HPDE6-E6E7 (cell line): Measurements from ENCODE around the gene NOC4L.

Source experiments
- DNase-seq: peaks from one replicate; pipeline ENCODE4 v3.0.0; 2011; ENCODE audit warnings: missing footprints; ENCODE audit errors: extremely low spot score

The NOC4L gene

DNA sequence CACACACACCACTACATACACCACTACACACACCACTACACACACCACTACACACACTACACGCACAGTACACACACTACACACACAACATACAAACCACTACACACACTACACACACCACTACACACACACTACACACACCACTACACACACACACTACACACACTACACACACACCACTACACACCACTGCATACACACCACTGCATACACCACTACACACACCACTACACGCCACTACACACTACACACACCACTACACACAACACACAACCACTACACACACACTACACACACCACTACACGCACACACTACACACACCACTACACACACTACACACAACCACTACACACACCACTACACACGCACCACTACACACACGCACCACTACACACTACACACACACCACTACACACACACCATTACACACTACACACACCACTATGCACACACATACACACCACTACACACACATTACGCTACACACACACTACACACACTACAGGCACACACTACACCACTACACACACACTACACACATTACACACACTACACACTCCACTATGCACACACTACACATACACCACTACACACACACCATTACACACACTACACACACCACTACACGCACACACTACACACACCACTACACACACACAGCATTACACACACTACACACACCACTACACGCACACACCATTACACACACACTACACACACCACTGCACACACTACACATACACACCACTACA lies 12.5 kb downstream of the NOC4L start:
- DNase-seq, result no peak

DNA sequence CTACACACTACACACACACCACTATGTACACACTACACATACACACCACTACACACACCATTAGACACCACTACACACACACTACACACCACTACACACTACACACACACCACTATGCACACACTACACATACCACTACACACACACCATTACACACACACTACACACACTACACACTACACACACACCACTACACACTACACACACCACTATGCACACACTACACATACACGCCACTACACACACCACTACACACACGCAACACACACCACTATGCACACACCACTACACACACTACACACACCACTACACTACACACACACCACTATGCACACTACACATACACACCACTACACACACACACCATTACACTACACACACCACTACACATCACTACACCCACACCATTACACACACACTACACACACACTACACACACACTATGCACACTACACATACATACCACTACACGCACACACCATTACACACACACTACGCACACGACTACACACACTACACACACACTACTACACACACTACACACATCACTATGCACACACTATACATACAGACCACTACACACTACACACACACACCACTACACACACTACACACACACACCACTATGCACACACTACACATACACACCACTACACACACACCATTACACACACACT lies 13.6 kb downstream of the NOC4L start:
- no peak for DNase-seq

DNA sequence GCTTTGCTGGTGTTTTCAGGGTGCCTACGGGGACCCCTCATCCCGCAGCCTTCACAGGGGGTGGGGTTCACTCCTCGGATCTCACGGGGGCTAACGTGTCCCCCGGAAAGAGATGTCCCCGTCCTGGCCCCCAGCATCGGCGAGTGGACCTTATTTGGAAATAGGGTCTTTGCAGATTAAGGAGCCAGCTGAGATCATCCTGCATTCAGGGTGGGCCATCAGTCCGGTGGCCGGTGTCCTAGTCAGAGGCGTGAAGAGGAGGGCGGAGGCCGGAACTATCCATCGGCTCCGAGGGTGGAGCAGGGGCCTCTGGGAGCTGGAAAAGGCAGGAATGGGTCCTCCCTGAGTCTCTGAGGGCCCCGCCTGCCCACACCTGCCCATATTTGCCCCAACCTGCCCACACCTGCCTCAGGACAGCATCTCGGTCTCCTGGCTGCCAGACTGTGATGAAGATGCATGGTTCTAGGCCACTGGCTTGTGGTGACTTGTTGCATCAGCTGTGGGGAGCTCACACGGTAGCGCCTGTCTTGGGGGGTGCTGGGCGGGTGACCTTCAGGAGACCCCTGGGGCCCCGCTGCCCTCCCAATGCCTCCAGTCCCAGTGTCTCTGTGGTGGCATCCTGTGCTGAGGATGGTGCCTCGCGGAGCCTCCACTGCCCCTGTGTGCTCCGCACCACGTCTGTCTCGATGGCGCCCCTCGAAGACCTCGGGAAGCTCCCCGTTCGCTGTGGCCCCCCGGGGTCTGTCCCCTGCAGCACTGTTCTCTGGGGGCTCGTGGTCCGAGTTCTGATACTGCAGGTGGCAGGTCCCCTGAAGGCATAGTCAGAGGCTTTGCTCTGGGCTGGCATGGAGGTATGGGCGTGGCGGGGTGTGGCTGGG lies 14.7 kb downstream of the NOC4L start:
- DNase-seq, result no peak

DNA sequence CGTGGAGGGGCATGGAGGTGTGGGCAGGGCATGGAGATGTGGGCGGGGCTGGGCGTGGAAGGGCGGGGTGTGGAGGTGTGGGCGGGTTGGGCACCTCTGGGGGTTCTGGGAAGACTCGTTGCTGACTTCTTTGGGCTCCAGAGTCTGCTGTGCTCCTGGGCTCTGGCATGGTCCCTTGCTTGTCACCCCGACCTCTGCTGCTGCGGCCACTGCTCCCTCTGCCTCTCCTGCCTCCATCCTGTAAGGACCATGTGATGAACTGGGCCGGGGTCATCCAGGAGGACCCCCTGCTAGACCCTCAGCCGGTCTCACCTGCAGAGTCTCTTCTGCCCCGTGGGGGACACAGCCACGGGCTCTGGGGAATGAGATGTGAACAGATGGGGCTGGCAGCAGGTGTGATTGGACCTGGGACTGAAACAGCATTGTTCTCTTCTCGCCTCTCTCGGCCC lies 15.3 kb downstream of the NOC4L start:
- DNase-seq, result no peak

DNA sequence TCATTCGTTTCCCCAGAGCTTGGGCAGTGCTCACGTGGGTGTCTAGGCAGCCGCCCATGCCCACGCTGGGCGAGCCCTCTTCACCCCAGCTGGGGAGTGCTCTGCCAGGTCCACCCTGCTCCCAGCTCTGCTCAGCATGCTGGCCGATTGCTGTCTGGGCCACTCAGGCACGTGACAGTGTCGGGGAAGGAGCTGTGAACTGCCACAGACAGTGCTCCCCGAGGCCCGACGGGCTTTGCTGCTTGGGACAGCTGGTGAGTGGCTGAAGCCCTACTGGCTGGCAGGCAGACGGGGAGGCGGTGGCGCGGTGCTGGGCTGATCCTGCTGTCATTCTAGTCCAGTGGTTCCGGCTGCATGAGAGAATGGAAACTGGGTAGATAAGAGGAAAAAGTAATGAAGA lies 15.8 kb downstream of the NOC4L start:
- no peak for DNase-seq

DNA sequence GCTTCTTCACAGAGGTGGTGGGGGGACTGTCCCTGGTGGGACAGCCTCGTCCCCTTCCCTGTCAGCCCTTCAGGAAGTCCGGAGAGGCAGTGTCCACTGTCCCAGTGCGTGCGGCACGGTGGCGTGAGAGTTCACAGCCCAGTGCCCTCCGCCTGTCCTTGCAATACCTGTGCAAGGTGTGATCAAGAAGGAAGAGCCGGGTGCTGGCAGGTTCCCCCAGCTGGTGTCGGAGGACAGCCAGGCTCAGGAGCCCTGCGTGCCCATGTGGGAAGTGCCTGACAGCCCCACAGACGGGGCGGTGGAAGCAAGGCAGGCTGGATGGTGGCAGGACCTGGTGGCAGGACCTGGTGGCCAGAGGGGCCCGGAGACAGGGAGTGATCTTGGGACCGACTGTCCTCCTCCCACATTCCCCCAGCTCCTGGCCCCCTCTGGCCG lies 16.4 kb downstream of the NOC4L start:
- DNase-seq, result no peak

DNA sequence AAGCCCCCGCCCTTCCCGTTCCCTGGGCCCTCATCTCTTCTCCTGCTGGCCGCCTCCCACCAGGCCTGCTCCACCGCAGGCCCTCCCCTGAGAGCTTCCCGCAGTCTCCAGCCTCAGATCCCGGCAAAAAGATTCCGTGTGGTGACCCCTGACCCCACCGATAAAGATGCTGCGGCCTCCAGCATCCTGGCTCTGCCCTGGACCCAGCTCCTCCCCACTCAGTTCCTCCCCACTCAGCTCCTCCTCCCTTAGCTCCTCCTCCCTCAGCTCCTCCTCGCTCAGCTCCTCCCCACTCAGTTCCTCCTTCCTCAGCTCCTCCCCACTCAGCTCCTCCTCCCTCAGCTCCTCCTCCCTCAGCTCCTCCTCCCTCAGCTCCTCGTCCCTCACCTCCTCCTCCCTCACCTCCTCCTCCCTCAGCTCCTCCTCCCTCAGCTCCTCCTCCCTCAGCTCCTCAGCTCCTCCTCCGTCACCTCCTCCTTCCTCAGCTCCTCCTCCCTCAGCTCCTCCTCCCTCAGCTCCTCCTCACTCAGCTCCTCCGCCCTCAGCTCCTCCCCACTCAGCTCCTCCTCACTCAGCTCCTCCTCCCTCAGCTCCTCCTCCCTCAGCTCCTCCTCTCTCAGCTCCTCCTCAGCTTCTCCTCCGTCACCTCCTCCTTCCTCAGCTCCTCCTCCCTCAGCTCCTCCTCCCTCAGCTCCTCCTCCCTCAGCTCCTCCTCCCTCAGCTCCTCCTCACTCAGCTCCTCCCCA lies 17.0 kb downstream of the NOC4L start:
- DNase-seq, result no peak

DNA sequence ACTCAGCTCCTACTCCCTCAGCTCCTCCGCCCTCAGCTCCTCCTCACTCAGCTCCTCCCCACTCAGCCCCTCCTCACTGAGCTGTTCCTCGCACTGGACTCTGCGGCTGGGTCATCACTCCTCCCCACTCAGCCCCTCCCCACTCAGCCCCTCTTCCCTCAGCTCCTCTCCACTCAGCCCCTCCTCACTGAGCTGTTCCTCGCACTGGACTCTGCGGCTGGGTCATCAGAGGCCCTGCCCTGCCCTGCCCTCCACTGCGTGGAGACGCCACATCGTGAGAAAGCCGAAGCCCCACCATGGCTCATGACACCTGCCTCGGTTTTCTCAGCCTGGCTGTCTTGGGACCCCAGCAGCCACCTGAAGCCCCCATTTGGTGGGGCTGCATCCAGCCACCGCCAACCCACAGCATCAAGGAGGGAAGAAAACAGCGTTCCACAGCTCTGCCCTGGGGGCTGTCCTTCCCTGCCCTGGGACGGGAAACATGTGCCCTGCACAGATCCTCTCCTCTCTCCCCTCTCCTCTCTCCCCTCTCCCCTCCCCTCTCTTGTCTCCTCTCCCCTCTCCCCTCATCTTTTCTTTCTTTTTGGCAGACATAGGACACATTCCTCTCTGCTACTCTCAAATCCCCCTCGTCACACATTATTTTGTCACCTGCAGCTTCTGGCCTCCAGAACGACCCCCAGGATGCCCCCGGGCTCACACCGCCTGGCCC lies 17.7 kb downstream of the NOC4L start:
- DNase-seq, result no peak

DNA sequence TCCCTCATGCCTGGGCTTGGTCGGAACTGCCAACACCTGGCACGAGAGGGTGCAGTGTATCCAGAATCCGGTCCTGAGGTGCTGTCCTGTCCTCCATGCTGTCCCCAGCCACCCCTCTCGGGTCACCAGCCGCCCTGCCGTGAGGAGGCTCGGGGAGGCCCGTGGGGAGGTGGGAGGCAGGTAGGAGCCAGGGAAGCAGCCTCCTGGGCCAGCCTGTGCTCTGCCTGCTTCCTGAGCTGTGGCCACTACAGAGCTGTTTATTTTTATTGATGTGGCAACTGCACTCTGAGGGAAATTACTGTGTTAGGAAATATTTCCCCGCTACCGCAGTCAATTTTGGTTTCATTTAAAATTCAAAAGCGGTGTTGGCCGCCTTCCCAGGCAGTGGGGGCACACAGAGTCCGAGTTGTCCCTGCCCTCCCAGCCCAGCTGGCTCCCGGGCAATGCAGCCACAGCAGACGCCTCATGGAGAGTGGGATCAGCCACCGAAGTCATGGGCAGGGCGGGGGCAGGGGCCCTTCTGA lies 18.3 kb downstream of the NOC4L start:
- no peak for DNase-seq

DNA sequence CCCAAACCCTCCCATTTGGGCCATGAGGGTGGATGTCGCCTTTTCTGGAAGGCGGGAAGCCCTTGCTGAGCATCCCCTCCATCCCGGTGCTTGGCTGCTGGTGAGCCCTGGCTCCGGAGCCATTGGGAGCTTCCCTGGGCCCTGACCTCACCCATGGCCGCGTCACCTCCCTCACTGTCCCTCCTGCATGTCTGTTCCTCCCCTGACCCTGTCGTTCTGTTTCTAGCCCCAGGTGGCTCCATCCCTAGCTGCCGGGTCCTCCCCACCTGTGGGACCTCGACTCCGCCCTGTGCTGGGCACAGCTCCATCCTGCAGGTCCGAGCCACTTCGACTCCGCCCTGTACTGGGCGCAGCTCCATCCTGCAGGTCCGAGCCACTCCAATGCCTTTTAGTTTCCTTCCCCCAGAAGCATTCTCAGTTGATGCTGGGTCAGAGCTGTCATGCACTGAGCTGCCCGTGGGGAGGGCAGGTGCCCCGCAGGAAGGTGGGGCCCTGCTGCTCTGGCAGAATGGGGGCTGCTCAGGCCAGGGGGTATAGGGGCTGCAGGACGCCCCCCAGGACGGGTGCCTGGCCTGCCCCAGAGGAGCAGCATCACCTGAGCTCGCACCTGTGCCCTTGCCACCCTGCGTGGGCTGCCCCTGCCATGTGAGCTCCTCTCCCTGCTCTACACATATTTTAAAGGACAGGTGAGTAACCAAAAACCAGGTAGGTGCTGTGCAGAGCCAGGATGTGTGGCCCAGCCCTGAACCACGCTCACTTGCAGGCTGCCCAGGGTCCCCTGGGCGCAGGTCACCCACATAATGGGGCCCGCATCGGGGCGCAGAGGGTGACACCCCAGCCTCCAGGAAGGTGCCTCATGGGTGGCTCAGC lies 19.0 kb downstream of the NOC4L start:
- DNase-seq, result no peak

DNA sequence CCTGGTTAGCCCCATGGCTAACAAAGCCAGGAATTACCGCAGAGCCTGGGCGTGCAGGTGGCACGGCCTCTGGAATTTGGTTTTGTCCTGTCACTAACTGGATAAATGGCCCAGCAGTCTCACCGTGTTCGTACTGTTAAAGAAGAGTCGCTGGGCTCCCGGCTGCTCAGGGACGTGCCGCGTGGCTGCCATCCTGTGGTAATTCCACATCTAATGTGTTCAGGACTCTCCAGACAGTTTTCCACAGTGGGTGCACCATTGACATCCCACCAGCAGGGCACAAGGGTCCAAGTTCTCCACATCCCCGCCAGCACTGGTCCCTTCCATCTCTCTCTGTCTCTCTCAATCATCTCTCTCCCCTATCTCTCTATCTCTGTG lies 19.6 kb downstream of the NOC4L start:
- DNase-seq, result no peak

DNA sequence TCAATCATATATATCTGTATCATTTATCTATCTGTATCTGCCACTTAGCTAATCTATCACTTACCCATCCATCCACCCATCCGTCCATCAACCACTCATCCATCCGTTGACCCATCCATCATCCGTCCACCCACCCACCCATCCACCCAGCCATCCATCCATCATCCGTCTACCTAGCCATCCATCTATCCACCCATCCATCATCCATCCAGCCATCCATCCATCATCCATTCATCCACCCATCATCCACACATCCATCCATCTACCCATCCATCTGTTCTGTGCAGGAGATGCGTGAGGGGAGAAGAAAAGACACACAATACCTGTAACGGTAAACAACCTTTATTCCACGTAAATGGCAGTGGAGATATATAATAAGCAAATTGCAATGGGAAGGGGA lies 20.2 kb downstream of the NOC4L start:
- no peak for DNase-seq

DNA sequence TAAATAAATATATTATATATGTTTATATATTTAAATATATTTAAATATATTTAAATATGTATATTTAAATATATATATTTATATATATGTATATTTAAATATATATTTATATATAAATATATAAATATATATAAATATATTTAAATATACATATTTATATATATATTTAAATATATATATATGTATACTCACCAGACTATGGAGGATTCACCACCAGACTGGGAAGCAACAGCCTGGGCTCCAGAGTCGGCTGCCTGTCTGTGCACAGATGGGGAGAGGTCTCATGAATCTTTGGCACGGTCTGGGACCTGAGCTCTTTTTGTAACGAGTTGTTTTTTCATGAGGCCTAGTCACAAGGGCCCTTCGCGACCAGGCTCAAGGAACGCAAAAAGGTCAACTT lies 21.3 kb downstream of the NOC4L start:
- no peak for DNase-seq

DNA sequence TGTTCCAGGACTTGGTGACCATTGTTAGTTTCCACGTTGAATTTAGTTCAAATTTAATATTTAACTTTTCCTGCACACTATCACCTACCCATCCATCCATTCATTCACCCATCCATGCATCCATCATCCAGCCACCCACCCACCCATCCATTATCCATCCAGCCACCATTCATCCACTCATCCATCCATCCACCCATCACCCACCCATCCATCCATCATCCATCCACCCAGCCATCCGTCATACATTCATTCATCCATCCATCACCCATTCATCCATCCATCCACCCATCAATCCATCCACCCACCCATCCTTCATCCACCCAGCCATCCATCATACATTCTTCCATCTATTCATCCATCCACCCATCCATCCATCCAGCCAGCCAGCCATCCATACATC lies 21.8 kb downstream of the NOC4L start:
- no peak for DNase-seq

DNA sequence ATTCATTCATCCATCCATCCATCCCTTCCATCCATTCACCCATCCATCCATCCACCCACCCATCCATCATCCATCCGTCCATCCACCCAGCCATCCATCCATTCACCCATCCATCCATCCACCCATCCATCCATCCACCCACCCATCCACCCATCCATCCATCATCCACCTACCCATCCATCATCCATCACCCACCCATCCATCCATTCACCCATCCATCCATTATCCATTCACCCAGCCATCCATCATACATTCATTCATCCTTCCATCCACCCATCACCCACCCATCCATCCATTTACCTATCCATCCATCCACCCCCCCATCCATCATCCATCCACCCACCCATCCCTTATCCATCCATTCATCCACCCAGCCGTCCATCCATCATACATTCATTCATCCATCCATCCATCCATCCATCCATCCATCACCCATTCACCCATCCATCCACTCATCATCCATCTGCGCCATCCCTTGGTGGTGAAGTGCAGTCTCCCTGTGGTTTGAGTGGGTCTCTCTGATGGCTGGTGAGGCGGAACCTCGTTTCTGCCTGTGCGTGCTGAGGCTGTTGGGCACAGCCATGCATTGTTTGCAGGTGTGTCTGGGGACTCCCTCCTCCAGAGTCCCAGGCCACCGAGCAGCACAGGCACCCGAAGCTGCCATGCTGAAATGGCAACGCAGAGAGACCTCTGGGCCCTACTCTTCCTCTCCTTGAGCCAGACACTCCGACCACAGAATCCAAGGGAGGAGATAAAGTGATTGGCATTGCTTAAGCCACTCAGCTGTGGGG lies 22.7 kb downstream of the NOC4L start:
- no peak for DNase-seq

DNA sequence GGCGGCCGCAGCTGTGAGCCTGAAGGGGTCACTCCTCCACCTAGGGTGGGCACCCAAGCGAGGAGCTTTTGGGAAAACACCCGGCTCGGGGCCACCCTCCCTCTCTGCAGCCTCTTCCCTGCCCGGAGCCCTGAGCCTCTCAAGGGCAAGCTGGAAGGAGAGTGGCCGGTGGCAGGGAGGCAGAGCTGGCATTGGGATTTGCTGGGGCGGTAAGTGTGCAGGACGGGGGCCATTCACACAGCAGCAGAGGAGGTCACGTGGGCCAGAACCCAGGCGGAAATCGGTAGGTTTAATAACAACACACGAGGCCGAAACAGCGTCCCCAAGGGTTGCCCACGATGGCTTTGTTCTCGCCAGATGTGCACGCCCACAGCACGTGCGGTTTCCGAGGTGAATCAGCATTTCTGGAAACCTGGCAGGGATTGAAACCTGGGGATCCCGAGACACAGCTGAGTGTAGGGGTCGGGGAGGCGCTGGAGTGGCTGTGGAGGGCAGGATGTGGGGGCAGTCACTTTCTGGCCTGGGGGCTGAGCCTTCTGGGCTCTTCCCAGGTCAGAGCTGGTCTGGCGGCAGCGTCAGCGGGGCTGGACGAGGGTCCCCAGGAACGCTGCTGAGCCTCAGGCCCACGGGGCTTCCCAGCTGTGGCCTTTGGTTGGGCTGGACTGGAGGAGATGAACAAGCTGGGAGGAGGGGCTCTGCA lies 23.5 kb downstream of the NOC4L start:
- no peak for DNase-seq

DNA sequence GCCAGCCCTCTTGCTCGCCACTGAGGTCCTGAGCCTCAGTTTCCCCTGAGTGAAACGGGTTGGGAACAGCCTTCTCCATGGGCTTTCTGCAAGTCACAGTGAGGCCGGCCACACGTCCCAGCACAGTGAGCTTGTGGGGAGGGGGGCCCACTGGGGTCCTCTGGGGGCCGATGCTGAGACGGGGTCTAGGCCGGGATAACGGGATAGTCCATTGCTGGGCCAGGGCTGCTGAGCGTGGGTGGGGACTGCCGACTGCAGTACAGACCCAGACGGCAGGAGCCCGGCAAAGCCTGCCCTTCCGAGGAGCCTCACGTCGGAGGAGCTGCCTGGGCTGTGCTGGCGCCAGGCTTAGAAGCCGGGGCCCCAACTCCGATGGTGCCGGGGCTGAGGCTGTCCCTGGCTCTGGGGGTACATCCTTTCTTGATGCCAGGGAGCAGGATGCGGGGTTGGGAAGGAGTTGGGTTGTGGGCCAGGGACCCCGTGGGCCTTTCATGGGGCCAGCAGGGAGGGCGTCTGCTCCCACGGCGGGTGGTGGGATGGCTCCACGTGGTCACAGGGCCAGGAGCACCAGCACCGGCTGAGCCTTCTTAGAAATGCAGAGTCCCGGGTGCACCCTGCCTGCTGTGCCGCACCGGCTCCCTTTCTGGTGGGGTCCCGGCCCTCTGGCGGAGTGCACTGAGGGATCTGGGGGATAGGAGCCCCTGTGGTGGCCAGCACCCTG lies 24.2 kb downstream of the NOC4L start:
- DNase-seq, result no peak

DNA sequence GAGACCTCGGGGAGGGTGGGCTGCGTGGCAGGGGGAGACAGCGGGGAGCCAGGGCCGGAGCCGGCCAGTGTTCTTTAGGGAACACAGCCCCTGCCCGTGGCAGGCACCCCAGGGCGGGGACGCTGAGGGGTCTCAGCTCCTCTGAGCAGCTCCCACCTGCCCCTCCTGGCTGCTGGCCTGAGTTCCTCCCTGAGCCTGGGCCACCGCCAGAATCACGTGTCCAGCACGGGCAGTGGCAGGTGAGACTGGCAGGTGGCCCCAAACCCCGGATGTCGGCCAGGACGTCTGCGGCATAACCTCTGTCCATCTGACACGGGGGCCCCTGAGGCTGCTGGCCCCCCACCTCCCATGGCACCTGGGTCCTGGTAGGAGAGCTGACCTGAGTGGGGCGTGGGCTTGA lies 25.1 kb downstream of the NOC4L start:
- DNase-seq, result no peak
